A549 (cell line): Measurements from ENCODE around the gene PDZD2. TPM values are rescaled to one million over a fixed set of nuclear protein-coding genes. Genes with fewer than 3 reads are reported as not detected.

Experiments
- ATAC-seq, 2 experiments: fragments of 200-7000 bp in 1 of 2; fragments of >200 bp in 1 of 2; cut with Nextera tagmentation in 1 of 2; cut with Tn5 transposase in 1 of 2; 3 replicates each; pipeline versions ENCODE4 v1.8.0 to v1.9.1; 2018 to 2020; ENCODE audit warnings: mild to moderate bottlenecking in 1 of 2, moderate library complexity in 1 of 2
- CTCF ChIA-PET: fragments of 300-600 bp; sonication (Branson Sonifier 250); formaldehyde crosslinking; extraction: SDS; loops from one replicate; lab custom pipeline; 2021; ENCODE audit warnings: antibody characterized with exemption, inconsistent platforms; lab: Yijun Ruan, JAX
- POLR2A ChIA-PET: fragments of 350-600 bp; formaldehyde crosslinking; extraction: SDS; loops from one replicate; lab custom pipeline; 2021; ENCODE audit warnings: antibody characterized with exemption, inconsistent platforms; lab: Yijun Ruan, JAX
- DNase-seq, 2 experiments: peaks; one replicate each; pipeline versions ENCODE4 v3.0.0 to v3.0.0-alpha.2; 2011 to 2016; ENCODE audit warnings: low read depth in 1 of 2, low spot score in 1 of 2
- FAIRE-seq: peaks from 2 replicates; lab custom pipeline; 2011; peaks lifted over from hg19 to GRCh38; lab: Jason Lieb, UNC
- H3K27ac ChIP-seq, 2 experiments: fragments of >200 bp; sonication (Bioruptor Twin); formaldehyde crosslinking; 3 replicates each; pipeline ENCODE4 v1.5.1; 2016 to 2017
- H3K4me1 ChIP-seq: fragments of >200 bp; sonication (Bioruptor Twin); formaldehyde crosslinking; 3 replicates; pipeline ENCODE4 v1.6.1; 2016
- H3K4me2 ChIP-seq: fragments of >200 bp; sonication (Bioruptor Twin); formaldehyde crosslinking; 3 replicates; pipeline ENCODE4 v1.6.1; 2016
- H3K4me3 ChIP-seq: fragments of >200 bp; sonication (Bioruptor Twin); formaldehyde crosslinking; 3 replicates; pipeline ENCODE4 v1.5.1; 2016
- H3K9me3 ChIP-seq: fragments of >200 bp; sonication (Bioruptor Twin); formaldehyde crosslinking; 3 replicates; pipeline ENCODE4 v1.6.1; 2016
- BHLHE40 ChIP-seq: IDR thresholded peaks from 2 replicates; pipeline ENCODE4 v1.6.1; 2012; ENCODE audit warnings: low read depth, low read length, inconsistent platforms
- CBX8 ChIP-seq: fragments of 200-600 bp; sonication (generic); IDR thresholded peaks from 2 replicates; pipeline ENCODE4 v1.6.1; 2016
- CEBPB ChIP-seq, 2 experiments: fragments of >200 bp in 1 of 2; sonication (Bioruptor Twin) in 1 of 2; formaldehyde crosslinking in 1 of 2; IDR thresholded peaks; 2 replicates each; pipeline ENCODE4 v1.6.1; 2012 to 2016
- CHD2 ChIP-seq: fragments of 150-350 bp; IDR thresholded peaks from 2 replicates; pipeline ENCODE4 v1.6.1; 2014; ENCODE audit warnings: low read length; ENCODE audit not compliant: partially characterized antibody
- EHMT2 ChIP-seq: fragments of 200-600 bp; sonication (generic); IDR thresholded peaks from 2 replicates; pipeline ENCODE4 v1.6.1; 2016; ENCODE audit warnings: antibody characterized with exemption, low read depth, mild to moderate bottlenecking, moderate library complexity
- HDAC2 ChIP-seq: fragments of 200-600 bp; sonication (generic); IDR thresholded peaks from 2 replicates; pipeline ENCODE4 v1.6.1; 2016
- HEYL ChIP-seq: fragments of 250-450 bp; sonication (Bioruptor Pico); IDR thresholded peaks from 2 replicates; pipeline ENCODE4 v1.8.0; 2021; ENCODE audit warnings: mild to moderate bottlenecking, moderate library complexity
- NFE2L2 ChIP-seq: fragments of 150-350 bp; conservative IDR thresholded peaks from 2 replicates; pipeline ENCODE4 v1.6.1; 2014; ENCODE audit warnings: low read length
- POLR2AphosphoS2 ChIP-seq: conservative IDR thresholded peaks from 2 replicates; pipeline ENCODE4 v1.6.1; 2012; ENCODE audit warnings: low read length, improper control_type of control experiment, inconsistent platforms
- RARB ChIP-seq: fragments of 250-450 bp; sonication (Bioruptor Pico); IDR thresholded peaks from 2 replicates; pipeline ENCODE4 v1.8.0; 2021; ENCODE audit warnings: mild to moderate bottlenecking, moderate library complexity
- RNF2 ChIP-seq: fragments of 200-600 bp; sonication (generic); IDR thresholded peaks from 2 replicates; pipeline ENCODE4 v1.6.1; 2016; ENCODE audit warnings: low read depth, mild to moderate bottlenecking, antibody characterized with exemption, moderate library complexity, borderline replicate concordance
- SREBF2 ChIP-seq: fragments of 450-650 bp; IDR thresholded peaks from 2 replicates; pipeline ENCODE4 v1.6.1; 2014; ENCODE audit warnings: mild to moderate bottlenecking, moderate library complexity
- TP53 ChIP-seq: fragments of 250-450 bp; sonication (Bioruptor Pico); IDR thresholded peaks from 2 replicates; pipeline ENCODE4 v1.5.0; 2021; ENCODE audit warnings: mild to moderate bottlenecking, moderate library complexity
- ZC3H11A ChIP-seq: fragments of 450-650 bp; IDR thresholded peaks from 2 replicates; pipeline ENCODE4 v1.6.1; 2014; ENCODE audit warnings: antibody characterized with exemption, mild to moderate bottlenecking
- ZFP36 ChIP-seq: fragments of 450-650 bp; IDR thresholded peaks from 2 replicates; pipeline ENCODE4 v1.6.1; 2014; ENCODE audit warnings: borderline replicate concordance; ENCODE audit not compliant: partially characterized antibody
- ZSCAN20 ChIP-seq: fragments of 250-450 bp; sonication (Bioruptor Pico); IDR thresholded peaks from 2 replicates; pipeline ENCODE4 v1.8.0; 2022; ENCODE audit warnings: mild to moderate bottlenecking, moderate library complexity
- WGBS: methylation state at CpG from one replicate; pipeline ENCODE4 v1.1.6; 2017; ENCODE audit errors: missing lambda C conversion rate; 5-methylcytosine and 5-hydroxymethylcytosine counted together
- polyA plus RNA-seq, 4 experiments: library from polyadenylated mRNA; depleted of rRNA in 3 of 4; stranded (reverse); fragments of >200 nt; fragmentation: RNase III in 1 of 4; extraction: RNeasy Plus Mini Kit Qiagen cat#74134 plus additional on column Dnase treatment in 1 of 4; gene quantifications; 2 replicates in 3 of 4; 3 replicates in 1 of 4; pipeline ENCODE4 v1.2.3, GENCODE V29; 2011 to 2017
- TF ChIP-seq, protein P1 (sequence below): IDR thresholded peaks from 2 replicates; pipeline ENCODE4 v1.6.1; 2012
- TF ChIP-seq, protein P2 (sequence below): fragments of 250-450 bp; sonication (Bioruptor Pico); IDR thresholded peaks from 2 replicates; pipeline ENCODE4 v1.5.0; 2020; ENCODE audit warnings: low read depth, mild to moderate bottlenecking, moderate library complexity
- TF ChIP-seq, protein P3 (sequence below): fragments of 250-450 bp; sonication (Bioruptor Pico); IDR thresholded peaks from 2 replicates; pipeline ENCODE4 v1.5.0; 2021; ENCODE audit warnings: mild to moderate bottlenecking, moderate library complexity, borderline replicate concordance
- TF ChIP-seq, protein P4 (sequence below): fragments of 200-600 bp; sonication (generic); IDR thresholded peaks from 2 replicates; pipeline ENCODE4 v1.6.1; 2016; ENCODE audit warnings: antibody characterized with exemption, mild to moderate bottlenecking, moderate library complexity

PDZD2 gene
- polyA plus RNA-seq, 2 of the 4 experiments (the other 2 are of a cell fraction) = 0.06 to 0.09 TPM

DNA sequence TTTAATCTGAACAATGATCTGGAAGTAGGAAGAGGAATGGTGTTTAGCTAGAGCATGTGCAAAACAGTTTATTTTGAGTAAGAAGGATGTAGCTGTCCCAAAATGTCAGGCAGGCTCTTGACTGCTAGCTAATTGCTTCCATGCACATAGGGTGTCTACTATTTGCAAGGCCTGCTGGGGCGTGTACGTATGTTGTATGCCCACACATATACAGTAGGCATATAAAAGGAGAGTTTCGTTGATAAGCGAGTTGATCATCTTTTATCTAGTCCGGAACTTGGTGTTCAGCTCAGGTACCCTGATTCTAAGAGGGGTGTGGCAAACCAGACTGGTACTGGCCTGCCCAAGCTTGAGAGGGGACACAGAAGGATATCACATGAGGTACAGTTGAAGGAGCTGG, 358.0 kb downstream of the PDZD2 start:
- DNase-seq (no peak), FAIRE-seq (no peak), ATAC-seq (no peak)
- CTCF ChIA-PET = interaction anchor here (0.7 to 2.3 kb wide), 4 partner anchors 8 to 32 kb away, joined by 3 to 6 read pairs (median 5); no protein-coding TSS in a partner anchor
- Histone ChIP-seq H3K9me3 (no peaks in the 10 kb centered on the region), H3K4me1 (peaks cover 9% of the 10 kb centered on the region; the same call in 2 of the 3 replicates), H3K4me3 (no peak overlapping the region), H3K27ac (no peak overlapping the region), H3K4me2 (no peak overlapping the region)
- POLR2A ChIA-PET = no interaction called here
- TF ChIP-seq ZFP36 (no peak), TP53 (CRISPR knock-in tag) (no peak), HEYL (CRISPR knock-in tag) (no peak), ZC3H11A (no peak), POLR2AphosphoS2 (no peak), ZSCAN20 (CRISPR knock-in tag) (no peak), CHD2 (no peak), EHMT2 (no peak), RARB (CRISPR knock-in tag) (no peak), BHLHE40 (no peak), CBX8 (no peak)
- TF ChIP-seq, protein P1, sequence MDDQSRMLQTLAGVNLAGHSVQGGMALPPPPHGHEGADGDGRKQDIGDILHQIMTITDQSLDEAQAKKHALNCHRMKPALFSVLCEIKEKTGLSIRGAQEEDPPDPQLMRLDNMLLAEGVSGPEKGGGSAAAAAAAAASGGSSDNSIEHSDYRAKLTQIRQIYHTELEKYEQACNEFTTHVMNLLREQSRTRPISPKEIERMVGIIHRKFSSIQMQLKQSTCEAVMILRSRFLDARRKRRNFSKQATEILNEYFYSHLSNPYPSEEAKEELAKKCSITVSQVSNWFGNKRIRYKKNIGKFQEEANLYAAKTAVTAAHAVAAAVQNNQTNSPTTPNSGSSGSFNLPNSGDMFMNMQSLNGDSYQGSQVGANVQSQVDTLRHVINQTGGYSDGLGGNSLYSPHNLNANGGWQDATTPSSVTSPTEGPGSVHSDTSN = no peak
- TF ChIP-seq, protein P2, sequence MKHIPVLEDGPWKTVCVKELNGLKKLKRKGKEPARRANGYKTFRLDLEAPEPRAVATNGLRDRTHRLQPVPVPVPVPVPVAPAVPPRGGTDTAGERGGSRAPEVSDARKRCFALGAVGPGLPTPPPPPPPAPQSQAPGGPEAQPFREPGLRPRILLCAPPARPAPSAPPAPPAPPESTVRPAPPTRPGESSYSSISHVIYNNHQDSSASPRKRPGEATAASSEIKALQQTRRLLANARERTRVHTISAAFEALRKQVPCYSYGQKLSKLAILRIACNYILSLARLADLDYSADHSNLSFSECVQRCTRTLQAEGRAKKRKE (CRISPR knock-in tag) = no peak
- WGBS = 80% methylated on average over 5 of the region's 5 CpGs

DNA sequence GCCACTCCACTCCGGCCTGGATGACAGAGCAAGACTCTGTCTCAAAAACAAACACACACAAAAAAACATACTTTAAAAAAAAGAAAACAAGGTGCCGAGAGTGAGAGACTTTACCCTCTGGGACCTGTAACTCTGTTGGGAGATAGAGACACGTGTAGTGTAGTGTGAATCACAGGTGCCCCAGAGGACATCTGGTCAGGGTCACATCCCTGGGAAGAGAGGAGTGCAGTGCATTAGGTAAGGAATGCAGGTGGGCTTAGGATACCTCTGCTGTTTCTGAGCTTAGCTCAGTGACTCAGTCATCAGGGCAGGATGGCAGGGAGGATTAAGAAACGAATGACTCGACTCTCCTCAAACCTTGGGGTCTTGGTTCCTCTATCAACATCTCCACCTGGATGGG, 360.5 kb downstream of the PDZD2 start:
- Histone ChIP-seq H3K4me1 (no peaks in the 10 kb centered on the region), H3K4me3 (no peak overlapping the region), H3K27ac (no peak overlapping the region), H3K4me2 (no peak overlapping the region), H3K9me3 (no peaks in the 10 kb centered on the region)
- ChIA-PET POLR2A (no interaction called here), CTCF (interaction anchor here (1.4 kb wide), 1 partner anchor 182 kb away, joined by 3 read pairs; no protein-coding TSS in a partner anchor)
- no peak for ATAC-seq
- 58% methylated on average over 5 of the region's 5 CpGs for WGBS
- no peak for DNase-seq
- no peak for FAIRE-seq
- TF ChIP-seq, protein P3, sequence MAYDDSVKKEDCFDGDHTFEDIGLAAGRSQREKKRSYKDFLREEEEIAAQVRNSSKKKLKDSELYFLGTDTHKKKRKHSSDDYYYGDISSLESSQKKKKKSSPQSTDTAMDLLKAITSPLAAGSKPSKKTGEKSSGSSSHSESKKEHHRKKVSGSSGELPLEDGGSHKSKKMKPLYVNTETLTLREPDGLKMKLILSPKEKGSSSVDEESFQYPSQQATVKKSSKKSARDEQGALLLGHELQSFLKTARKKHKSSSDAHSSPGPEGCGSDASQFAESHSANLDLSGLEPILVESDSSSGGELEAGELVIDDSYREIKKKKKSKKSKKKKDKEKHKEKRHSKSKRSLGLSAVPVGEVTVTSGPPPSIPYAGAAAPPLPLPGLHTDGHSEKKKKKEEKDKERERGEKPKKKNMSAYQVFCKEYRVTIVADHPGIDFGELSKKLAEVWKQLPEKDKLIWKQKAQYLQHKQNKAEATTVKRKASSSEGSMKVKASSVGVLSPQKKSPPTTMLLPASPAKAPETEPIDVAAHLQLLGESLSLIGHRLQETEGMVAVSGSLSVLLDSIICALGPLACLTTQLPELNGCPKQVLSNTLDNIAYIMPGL (CRISPR knock-in tag) = no peak
- TF ChIP-seq HEYL (CRISPR knock-in tag) = no peak
- TF ChIP-seq NFE2L2 = no peak
- TF ChIP-seq SREBF2 = no peak
- no peak for TF ChIP-seq HDAC2
- TF ChIP-seq RNF2 = no peak
- TF ChIP-seq, protein P2 (CRISPR knock-in tag) = no peak
- TF ChIP-seq, protein P1 = no peak
- no peak for TF ChIP-seq CEBPB (IDR thresholded peaks at IDR 0.05)
- TF ChIP-seq, protein P4, sequence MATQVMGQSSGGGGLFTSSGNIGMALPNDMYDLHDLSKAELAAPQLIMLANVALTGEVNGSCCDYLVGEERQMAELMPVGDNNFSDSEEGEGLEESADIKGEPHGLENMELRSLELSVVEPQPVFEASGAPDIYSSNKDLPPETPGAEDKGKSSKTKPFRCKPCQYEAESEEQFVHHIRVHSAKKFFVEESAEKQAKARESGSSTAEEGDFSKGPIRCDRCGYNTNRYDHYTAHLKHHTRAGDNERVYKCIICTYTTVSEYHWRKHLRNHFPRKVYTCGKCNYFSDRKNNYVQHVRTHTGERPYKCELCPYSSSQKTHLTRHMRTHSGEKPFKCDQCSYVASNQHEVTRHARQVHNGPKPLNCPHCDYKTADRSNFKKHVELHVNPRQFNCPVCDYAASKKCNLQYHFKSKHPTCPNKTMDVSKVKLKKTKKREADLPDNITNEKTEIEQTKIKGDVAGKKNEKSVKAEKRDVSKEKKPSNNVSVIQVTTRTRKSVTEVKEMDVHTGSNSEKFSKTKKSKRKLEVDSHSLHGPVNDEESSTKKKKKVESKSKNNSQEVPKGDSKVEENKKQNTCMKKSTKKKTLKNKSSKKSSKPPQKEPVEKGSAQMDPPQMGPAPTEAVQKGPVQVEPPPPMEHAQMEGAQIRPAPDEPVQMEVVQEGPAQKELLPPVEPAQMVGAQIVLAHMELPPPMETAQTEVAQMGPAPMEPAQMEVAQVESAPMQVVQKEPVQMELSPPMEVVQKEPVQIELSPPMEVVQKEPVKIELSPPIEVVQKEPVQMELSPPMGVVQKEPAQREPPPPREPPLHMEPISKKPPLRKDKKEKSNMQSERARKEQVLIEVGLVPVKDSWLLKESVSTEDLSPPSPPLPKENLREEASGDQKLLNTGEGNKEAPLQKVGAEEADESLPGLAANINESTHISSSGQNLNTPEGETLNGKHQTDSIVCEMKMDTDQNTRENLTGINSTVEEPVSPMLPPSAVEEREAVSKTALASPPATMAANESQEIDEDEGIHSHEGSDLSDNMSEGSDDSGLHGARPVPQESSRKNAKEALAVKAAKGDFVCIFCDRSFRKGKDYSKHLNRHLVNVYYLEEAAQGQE = no peak
